ENCODE data around the gene IGSF10.

The IGSF10 gene

GRCh38 chr3:151436675-151437446 lies 24.0 kb downstream of the IGSF10 start:
- no peaks in the 10 kb centered on the region for H3K4me1 Mint-ChIP-seq
- no peak overlapping the region for H3K4me3 Mint-ChIP-seq
- no peaks in the 10 kb centered on the region for H3K9me3 Mint-ChIP-seq
- H3K36me3 Mint-ChIP-seq: no peaks in the 10 kb centered on the region
- H3K27me3 Mint-ChIP-seq: peaks cover 2% of the 10 kb centered on the region
- H3K27ac Mint-ChIP-seq: no peak overlapping the region

GRCh38 chr3:151434151-151434890 lies 26.5 kb downstream of the IGSF10 start:
- H3K36me3 Mint-ChIP-seq: no peaks in the 10 kb centered on the region
- no peak overlapping the region for H3K4me3 Mint-ChIP-seq
- no peaks in the 10 kb centered on the region for H3K4me1 Mint-ChIP-seq
- H3K27ac Mint-ChIP-seq: no peak overlapping the region
- H3K9me3 Mint-ChIP-seq: no peaks in the 10 kb centered on the region
- H3K27me3 Mint-ChIP-seq: peaks cover 2% of the 10 kb centered on the region

- no peaks in the 10 kb centered on the region for H3K9me3 Mint-ChIP-seq
- H3K4me1 Mint-ChIP-seq: no peaks in the 10 kb centered on the region
- peaks cover 2% of the 10 kb centered on the region for H3K27me3 Mint-ChIP-seq
- no peaks in the 10 kb centered on the region for H3K36me3 Mint-ChIP-seq
- H3K27ac Mint-ChIP-seq: no peak overlapping the region
- no peak overlapping the region for H3K4me3 Mint-ChIP-seq
Observed at GRCh38 chr3:151432616-151433372, 28.1 kb downstream of the IGSF10 start.

GRCh38 chr3:151431940-151432339 lies 28.9 kb downstream of the IGSF10 start:
- Mint-ChIP-seq H3K4me3 (no peak overlapping the region), H3K27me3 (peaks cover 2% of the 10 kb centered on the region), H3K36me3 (no peaks in the 10 kb centered on the region), H3K27ac (no peak overlapping the region), H3K4me1 (no peaks in the 10 kb centered on the region), H3K9me3 (no peaks in the 10 kb centered on the region)

- Mint-ChIP-seq H3K36me3 (no peaks in the 10 kb centered on the region), H3K4me1 (no peaks in the 10 kb centered on the region), H3K4me3 (no peak overlapping the region)
Observed at GRCh38 chr3:151430821-151431484, 29.9 kb downstream of the IGSF10 start.

GRCh38 chr3:151428386-151428785 lies 32.5 kb downstream of the IGSF10 start:
- peaks cover 2% of the 10 kb centered on the region for H3K27me3 Mint-ChIP-seq
- no peak overlapping the region for H3K4me3 Mint-ChIP-seq
- no peaks in the 10 kb centered on the region for H3K4me1 Mint-ChIP-seq
- H3K9me3 Mint-ChIP-seq: no peaks in the 10 kb centered on the region
- H3K36me3 Mint-ChIP-seq: no peaks in the 10 kb centered on the region
- H3K27ac Mint-ChIP-seq: no peak overlapping the region

More at GRCh38 chr3:151430821-151431484, 29.9 kb downstream of the IGSF10 start:
- no peaks in the 10 kb centered on the region for H3K9me3 Mint-ChIP-seq
- H3K27me3 Mint-ChIP-seq: peaks cover 2% of the 10 kb centered on the region
- H3K27ac Mint-ChIP-seq: no peak overlapping the region

- Mint-ChIP-seq H3K27ac (no peak overlapping the region), H3K4me1 (no peaks in the 10 kb centered on the region), H3K36me3 (no peaks in the 10 kb centered on the region), H3K9me3 (no peaks in the 10 kb centered on the region), H3K27me3 (peaks cover 2% of the 10 kb centered on the region), H3K4me3 (no peak overlapping the region)
Observed at GRCh38 chr3:151426341-151426657, 34.6 kb downstream of the IGSF10 start.

GRCh38 chr3:151425627-151426340 lies 35.1 kb downstream of the IGSF10 start:
- no peaks in the 10 kb centered on the region for H3K4me1 Mint-ChIP-seq
- H3K9me3 Mint-ChIP-seq: no peaks in the 10 kb centered on the region
- no peak overlapping the region for H3K27ac Mint-ChIP-seq
- H3K27me3 Mint-ChIP-seq: peaks cover 2% of the 10 kb centered on the region
- H3K36me3 Mint-ChIP-seq: no peaks in the 10 kb centered on the region
- no peak overlapping the region for H3K4me3 Mint-ChIP-seq

GRCh38 chr3:151423091-151423490 lies 37.8 kb downstream of the IGSF10 start:
- no peaks in the 10 kb centered on the region for H3K36me3 Mint-ChIP-seq
- no peak overlapping the region for H3K27ac Mint-ChIP-seq
- H3K4me3 Mint-ChIP-seq: no peak overlapping the region
- H3K4me1 Mint-ChIP-seq: no peaks in the 10 kb centered on the region
- H3K27me3 Mint-ChIP-seq: no peaks in the 10 kb centered on the region
- H3K9me3 Mint-ChIP-seq: no peaks in the 10 kb centered on the region

- H3K9me3 Mint-ChIP-seq: no peaks in the 10 kb centered on the region
- no peaks in the 10 kb centered on the region for H3K4me1 Mint-ChIP-seq
- H3K27ac Mint-ChIP-seq: no peak overlapping the region
- no peaks in the 10 kb centered on the region for H3K27me3 Mint-ChIP-seq
- no peaks in the 10 kb centered on the region for H3K36me3 Mint-ChIP-seq
- H3K4me3 Mint-ChIP-seq: no peak overlapping the region
Observed at GRCh38 chr3:151421938-151422337, 38.9 kb downstream of the IGSF10 start.

- no peak overlapping the region for H3K4me3 Mint-ChIP-seq
- no peaks in the 10 kb centered on the region for H3K4me1 Mint-ChIP-seq
- H3K36me3 Mint-ChIP-seq: no peaks in the 10 kb centered on the region
- no peaks in the 10 kb centered on the region for H3K9me3 Mint-ChIP-seq
- H3K27me3 Mint-ChIP-seq: no peaks in the 10 kb centered on the region
- no peak overlapping the region for H3K27ac Mint-ChIP-seq
Observed at GRCh38 chr3:151419806-151420205, 41.1 kb downstream of the IGSF10 start.

- Mint-ChIP-seq H3K4me3 (no peak overlapping the region), H3K27ac (no peak overlapping the region), H3K4me1 (no peaks in the 10 kb centered on the region), H3K36me3 (no peaks in the 10 kb centered on the region), H3K27me3 (peaks cover 1% of the 10 kb centered on the region), H3K9me3 (no peaks in the 10 kb centered on the region)
Observed at GRCh38 chr3:151415289-151415688, 45.6 kb downstream of the IGSF10 start.

GRCh38 chr3:151412989-151413388 lies 47.9 kb downstream of the IGSF10 start:
- no peaks in the 10 kb centered on the region for H3K9me3 Mint-ChIP-seq
- no peaks in the 10 kb centered on the region for H3K4me1 Mint-ChIP-seq
- H3K36me3 Mint-ChIP-seq: no peaks in the 10 kb centered on the region

More at GRCh38 chr3:151412989-151413388, 47.9 kb downstream of the IGSF10 start:
- H3K4me3 Mint-ChIP-seq: no peak overlapping the region
- H3K27me3 Mint-ChIP-seq: peaks cover 1% of the 10 kb centered on the region
- no peak overlapping the region for H3K27ac Mint-ChIP-seq
